Stimulated activated CD4-positive, alpha-beta T cell treated with anti-CD3 and anti-CD28 coated beads, Interleukin-1b, Interleukin-23, amount 100 ng/mL, for 1 hour (primary cell): Measurements from ENCODE around the gene RTF2.
"Not testable (repeated sequence)": the region's sequence is repeated elsewhere in the genome, so short reads cannot be mapped to it uniquely, and the experiment has no call there.

Experiments
- DNase-seq, 2 donors: peaks; one replicate each; pipeline ENCODE4 v3.0.0-alpha.2; 2020; ENCODE audit warnings: low read depth in 2 of 2

The RTF2 gene

DNA sequence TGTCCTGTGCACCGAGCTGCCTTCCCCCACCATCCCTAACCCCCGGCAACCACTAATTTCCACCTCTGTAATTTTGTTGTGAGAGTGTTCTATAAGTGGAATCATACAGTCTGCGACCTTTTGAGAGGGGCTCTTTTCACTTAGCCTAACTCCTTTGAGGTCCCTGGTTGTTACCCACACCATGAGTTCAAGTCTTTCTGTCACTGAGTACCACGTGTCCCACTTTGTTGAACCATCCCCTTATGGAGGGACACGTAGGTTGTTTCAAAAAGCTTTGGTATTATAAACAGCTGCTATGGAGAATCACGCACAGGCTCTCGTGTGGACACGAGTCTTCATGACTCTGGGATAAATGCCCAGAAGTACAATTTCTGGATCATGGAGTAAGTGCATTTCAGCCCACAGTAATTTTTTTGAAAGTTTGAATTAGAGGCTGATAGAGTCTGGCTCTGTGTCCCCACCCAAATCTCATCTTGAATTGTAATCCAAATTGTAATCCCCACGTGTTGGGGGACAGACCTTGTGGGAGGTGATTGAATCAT lies 74.1 kb downstream of the RTF2 start:
- no peak for DNase-seq

DNA sequence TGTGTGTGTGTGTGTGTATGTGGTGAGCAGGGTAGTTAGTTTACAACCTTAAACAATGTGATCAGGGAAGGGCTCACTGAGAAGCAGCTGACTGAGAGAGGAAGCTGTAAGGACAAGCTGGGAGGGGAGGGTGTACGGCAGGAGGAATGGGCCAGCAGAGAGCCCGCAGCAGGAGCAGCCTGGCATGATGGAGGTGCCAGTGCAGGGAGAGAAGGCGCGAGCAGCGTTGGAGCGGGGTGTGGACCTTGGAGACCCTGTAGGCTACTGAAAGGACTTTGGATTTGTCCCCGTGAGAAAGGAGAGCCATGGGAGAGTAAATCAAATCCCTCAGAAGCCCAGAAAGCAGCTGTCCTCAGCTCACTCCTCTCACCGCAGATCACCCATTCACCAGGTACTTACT lies 83.1 kb downstream of the RTF2 start:
- DNase-seq, result no peak

DNA sequence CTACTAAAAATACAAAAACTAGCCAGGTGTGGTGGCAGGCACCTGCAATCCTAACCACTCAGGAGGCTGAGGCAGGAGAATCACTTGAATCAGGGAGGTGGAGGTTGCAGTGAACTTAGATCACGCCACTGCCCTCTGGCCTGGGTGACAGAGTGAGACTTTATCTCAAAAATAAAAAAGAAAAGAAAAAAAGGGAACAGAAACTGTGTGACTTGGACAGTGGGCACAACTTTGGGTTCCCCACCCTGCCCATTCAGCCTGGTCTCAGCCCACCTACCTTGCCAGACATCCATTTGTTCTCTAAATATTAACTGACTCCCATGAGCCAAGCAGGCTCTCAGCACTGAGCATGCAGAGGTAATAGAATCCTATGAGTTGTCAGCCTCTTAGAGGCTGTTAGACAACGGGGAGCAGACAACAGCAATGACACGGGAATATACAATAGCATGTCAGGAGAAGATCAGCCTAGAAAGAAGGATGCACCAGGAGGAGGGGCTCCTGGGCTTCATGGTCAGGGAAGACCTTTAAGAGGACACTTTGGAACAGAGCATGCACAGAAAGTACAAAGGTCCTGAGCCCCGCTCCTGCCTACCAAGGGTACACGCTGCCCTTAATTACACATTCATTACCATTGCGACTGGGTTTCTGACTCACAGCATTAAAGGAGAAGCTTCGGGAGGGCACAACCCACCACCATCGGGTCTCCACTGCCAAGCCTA lies 84.6 kb downstream of the RTF2 start:
- DNase-seq, result no peak

DNA sequence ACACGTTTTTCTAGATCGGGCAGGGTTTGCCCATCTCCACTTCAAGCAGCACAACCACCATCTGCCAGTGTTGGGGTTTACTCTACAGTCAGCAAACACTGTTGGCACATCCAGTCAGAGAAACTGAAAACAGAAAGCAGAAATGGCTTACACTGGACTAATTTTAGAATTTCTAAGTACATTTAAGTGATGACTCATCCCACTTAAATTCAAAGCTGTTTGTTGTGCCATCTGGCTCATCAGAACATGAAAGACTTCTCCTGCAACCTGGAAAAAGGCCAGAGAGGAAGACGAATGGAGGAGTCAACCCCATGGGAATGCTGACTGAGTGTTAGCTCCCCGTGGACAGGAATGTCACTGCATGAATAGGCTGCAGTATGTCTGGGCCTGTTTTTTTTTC lies 86.4 kb downstream of the RTF2 start:
- no peak for DNase-seq

DNA sequence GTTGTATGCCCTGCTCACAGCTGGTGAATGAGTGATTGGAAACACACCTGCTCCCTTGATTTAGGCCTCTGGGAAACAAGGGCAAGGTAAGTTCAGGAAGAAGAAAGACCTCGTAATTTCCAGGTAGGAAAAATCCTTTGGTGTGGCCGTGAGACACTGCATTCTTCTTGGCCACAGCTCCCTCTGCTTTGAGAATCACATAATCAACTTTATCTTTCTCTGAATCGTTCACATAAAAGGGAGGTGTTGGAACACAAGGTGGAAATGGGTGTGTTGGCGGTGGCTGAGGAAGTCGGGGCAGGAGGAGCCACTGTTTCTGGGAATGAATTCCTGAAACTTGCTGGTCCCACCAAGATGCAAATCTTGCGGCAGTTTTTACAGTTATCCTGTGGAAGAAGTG lies 90.5 kb downstream of the RTF2 start:
- DNase-seq, result no peak

DNA sequence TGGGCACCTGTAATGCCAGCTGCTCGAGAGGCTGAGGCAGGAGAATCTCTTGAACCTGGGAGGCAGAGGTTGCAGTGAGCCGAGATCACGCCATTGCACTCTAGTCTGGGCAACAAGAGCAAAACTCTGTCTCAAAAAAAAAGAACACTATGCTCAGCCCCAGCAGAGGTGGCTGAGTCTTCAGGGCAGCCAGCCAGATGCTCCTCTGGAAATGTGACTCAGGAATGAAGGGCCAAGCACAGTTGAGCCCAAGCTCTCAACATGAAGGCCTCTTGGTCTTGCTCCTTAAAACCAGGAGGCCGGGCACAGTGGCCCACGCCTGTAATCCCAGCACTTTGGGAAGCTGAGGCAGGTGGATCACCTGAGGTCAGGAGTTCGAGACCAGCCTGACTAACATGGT lies 96.1 kb downstream of the RTF2 start:
- not testable (repeated sequence) for DNase-seq

DNA sequence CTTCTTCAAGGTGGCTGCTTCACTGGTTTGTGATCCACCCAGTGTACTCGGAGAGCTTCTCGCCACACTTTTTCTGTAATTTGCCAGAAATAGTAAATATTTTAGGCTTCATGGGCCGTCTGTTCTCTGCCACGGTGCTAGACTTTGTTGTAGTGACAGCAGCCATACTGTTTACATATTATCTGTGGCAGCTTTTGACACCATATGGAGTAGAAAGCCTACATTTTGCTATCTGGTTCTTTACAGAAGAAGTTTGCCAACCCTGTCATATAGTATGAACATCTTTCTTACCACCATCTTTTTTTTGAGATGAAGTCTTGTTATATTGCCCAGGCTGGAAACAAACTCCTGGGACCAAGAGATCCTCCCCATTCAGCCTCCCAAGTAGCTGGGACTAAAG lies 97.1 kb downstream of the RTF2 start:
- no peak for DNase-seq

DNA sequence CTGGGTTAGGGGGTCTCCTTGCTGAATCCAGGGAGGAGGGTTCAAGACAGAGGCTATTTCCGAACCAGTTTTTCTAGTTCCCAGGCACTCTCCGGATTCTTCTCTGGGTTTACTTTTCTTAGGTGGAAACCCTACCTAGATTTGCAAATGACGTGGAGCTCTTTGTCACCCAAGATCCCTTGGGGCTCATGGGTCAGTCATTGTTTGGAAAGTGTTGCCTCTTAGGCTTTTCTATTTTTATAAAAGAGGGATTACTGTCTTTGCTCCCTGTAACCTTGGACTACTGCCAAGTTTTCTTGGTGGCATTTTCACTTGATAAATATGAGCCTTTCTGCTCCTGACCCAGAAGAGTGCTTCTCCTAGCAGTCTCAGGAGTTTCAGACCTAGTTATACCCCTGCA lies 98.2 kb downstream of the RTF2 start:
- no peak for DNase-seq
